Fibroblast of mammary gland (primary cell): ENCODE results near the gene CDCA3.

Experiments used
- DNase-seq: peaks from one replicate; pipeline ENCODE4 v3.0.0-alpha.2; 2010; ENCODE audit warnings: low read depth
- H3K4me3 ChIP-seq: 2 replicates; pipeline ENCODE4 v1.5.1; 2011; ENCODE audit warnings: low read depth, mild to moderate bottlenecking, low read length, moderate library complexity; ENCODE audit not compliant: control insufficient read depth
- CTCF ChIP-seq: conservative IDR thresholded peaks from 2 replicates; pipeline ENCODE4 v1.5.1; 2011; ENCODE audit warnings: low read depth, low read length, inconsistent platforms; ENCODE audit not compliant: control insufficient read depth, insufficient read depth

The CDCA3 gene

DNA sequence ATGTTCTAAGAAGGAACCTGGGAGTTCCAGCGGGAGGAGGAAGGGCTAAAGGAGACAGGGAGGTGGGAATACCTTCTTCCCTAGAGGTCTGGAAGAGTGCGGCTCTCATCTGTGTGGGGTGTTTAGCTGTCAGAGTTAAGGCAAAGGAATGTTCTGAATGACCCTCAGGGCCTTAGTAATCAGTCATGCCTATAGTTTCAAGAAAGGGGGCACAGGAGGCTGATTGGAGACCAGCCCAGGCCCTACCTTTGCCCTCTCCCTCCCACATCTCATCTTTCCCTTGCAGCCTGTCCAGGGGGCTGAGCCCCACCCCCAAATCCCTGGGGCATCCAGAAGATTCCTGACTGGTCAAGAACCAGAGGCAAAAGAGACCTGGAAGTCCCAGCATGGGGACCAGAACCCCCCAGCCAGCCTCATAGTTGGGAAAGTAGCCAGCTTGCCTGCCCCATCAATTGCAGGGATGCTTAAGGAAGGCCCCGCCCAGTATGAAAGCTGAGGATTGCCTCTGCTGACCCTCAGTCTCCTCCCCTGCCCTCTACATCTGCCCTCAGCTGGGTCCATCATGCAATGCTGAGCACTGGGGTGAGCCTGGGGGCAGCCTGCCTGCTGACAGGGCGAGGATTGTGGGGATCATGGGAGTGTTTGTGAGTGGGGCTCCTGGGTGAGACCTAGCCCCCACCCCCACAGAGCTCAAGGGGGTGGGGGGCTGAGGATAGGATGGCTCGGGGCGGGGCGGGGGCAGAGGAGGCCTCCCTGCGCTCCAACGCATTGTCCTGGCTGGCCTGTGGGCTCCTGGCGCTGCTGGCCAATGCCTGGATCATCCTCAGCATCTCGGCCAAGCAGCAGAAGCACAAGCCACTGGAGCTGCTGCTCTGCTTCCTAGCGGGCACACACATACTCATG lies 27.7 kb downstream of the CDCA3 start:
- no peak for DNase-seq
- no peak for TF ChIP-seq CTCF
- H3K4me3 ChIP-seq: no peak overlapping the region

DNA sequence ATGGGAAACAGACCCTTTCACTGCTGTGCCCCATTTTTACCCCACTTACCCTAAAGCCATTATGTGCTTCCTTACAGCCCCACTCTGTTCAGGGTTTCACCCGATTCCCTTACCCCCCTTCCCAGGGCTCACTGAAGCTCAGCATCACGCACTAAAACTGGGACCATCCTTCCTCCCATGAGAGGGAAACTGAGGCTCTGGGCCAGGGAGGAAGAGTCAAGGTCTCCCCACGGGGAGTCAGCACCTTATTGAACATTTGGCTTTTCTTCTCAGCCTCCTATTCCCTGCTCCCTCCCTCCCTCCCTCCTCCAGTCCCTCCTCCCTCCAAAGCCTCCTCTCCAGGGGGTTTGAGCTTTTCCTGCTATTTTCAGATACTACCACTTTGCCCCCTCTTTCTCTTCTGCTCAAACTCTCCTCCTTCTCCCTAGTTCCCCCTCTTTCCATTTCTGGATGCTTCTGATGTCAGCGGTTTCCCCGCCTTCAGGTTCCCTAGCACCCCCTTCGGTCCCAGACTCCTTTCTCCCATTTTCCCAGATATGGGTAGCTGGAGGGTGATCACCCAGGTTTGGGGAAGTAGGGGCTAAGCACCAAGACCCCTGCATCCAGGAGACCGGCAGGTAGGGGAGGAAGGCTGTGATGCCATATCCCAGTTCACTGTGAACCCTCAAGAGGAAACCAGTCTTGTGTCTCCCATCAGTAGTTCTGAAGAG lies 28.5 kb downstream of the CDCA3 start:
- TF ChIP-seq CTCF: no peak
- no peak overlapping the region for H3K4me3 ChIP-seq
- no peak for DNase-seq

GRCh38 chr12:6821591-6822425 lies 29.3 kb downstream of the CDCA3 start, which contains the start of gene GPR162:
Gene GPR162, plus strand, starts transcription at chr12:6821821. Its CDS starts 2,078 bp downstream, at chr12:6823899.
- DNase-seq: no peak
- no peak for TF ChIP-seq CTCF

DNA sequence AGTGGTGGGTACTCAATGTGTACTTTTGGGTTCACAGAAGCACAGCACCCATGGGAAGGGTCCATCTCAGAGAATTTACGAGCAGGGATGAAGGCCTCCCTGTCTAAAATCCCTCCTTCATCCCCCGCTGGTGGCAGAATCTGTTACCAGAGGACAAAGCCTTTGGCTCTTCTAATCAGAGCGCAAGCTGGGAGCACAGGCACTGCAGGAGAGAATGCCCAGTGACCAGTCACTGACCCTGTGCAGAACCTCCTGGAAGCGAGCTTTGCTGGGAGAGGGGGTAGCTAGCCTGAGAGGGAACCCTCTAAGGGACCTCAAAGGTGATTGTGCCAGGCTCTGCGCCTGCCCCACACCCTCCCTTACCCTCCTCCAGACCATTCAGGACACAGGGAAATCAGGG lies 30.9 kb downstream of the CDCA3 start:
- no peak for TF ChIP-seq CTCF
- no peak overlapping the region for H3K4me3 ChIP-seq
- no peak for DNase-seq

More at GRCh38 chr12:6821591-6822425, 29.3 kb downstream of the CDCA3 start, which contains the start of gene GPR162:
- H3K4me3 ChIP-seq: peak within 1 kb of the TSS; percentile 41

GRCh38 chr12:6819106-6820030 lies 31.7 kb downstream of the CDCA3 start:
- TF ChIP-seq CTCF: no peak
- no peak for DNase-seq
- no peak overlapping the region for H3K4me3 ChIP-seq

DNA sequence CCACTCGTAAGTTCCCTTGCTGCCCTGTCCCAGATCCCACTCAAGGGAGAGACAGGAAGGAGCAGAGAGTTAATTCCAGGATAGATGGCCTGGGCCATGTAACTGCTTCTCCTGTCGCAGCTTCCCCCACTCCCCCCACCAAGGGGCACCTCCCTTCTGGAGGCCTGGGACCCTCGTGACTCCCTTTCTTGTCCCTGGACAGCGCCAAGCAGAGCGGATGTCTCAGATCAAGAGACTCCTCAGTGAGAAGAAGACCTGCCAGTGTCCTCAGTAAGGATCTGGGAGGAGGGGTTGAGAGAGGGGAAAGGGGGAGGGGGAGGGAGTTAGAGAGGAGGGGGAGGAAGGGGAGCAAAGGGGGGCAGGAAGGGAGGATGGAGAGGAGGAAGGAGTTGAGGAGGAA lies 32.4 kb downstream of the CDCA3 start:
- DNase-seq: no peak
- no peak overlapping the region for H3K4me3 ChIP-seq
- TF ChIP-seq CTCF: no peak
